MM.1S (cell line): ENCODE results near the gene BHLHA15.

ENCODE experiments used
- EZH2 ChIP-seq: fragments of 300-600 bp; sonication (generic); optimal IDR thresholded peaks from 2 replicates; pipeline ENCODE3; 2017; ENCODE audit warnings: low read depth, mild to moderate bottlenecking, antibody characterized with exemption, low read length, mixed read lengths
- TF ChIP-seq, protein P1 (sequence below): fragments of 300-600 bp; sonication (generic); IDR thresholded peaks from 2 replicates; pipeline ENCODE4 v1.5.1; 2016; ENCODE audit warnings: antibody characterized with exemption, low read length, mixed read lengths

DNA sequence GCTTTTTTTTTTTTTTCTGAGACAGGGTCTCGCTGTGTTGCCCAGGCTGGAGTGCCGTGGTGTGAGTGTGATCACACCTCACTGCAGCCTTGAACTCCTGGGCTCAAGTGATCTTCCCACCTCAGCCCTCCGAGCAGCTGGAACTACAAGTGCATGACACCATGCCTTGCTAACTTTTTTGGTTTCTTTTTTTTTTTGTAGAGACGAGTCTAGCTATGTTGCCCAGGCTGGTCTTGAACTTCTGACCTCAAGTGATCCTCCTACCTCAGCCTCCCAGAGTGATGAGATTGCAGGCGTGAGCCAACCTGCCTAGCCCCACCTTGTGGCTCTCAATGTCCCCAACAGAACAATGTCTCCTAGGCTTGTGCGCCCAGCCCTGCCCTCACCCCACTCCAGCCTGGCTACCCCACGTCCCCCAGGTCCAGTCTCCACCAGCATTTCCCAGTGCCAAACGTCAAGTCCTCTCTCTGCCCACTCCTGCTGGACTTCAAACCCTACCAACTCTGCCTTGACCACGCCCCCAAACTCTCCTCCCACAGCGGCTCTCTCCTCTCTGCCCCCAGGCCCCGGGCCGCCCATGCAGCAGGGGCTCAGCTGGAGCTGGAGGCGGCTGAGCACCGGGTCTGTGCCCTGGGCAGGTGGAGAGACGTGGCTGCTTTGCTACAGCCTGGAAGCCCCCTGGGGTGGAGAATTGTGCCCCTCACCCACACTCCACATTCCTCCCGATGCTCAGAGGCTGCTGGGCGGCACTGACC lies 18.9 kb downstream of the BHLHA15 start:
- TF ChIP-seq, protein P1, sequence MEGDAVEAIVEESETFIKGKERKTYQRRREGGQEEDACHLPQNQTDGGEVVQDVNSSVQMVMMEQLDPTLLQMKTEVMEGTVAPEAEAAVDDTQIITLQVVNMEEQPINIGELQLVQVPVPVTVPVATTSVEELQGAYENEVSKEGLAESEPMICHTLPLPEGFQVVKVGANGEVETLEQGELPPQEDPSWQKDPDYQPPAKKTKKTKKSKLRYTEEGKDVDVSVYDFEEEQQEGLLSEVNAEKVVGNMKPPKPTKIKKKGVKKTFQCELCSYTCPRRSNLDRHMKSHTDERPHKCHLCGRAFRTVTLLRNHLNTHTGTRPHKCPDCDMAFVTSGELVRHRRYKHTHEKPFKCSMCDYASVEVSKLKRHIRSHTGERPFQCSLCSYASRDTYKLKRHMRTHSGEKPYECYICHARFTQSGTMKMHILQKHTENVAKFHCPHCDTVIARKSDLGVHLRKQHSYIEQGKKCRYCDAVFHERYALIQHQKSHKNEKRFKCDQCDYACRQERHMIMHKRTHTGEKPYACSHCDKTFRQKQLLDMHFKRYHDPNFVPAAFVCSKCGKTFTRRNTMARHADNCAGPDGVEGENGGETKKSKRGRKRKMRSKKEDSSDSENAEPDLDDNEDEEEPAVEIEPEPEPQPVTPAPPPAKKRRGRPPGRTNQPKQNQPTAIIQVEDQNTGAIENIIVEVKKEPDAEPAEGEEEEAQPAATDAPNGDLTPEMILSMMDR: no peak
- no peak for TF ChIP-seq EZH2
